SK-MEL-5 (cell line): ENCODE measurements around the gene AATK. TPM values are rescaled to one million over a fixed set of nuclear protein-coding genes. Genes with fewer than 3 reads are reported as not detected.

Experiments
- DNase-seq: peaks from one replicate; pipeline ENCODE4 v3.0.0-alpha.2; 2016; ENCODE audit warnings: low read depth, low spot score
- in situ Hi-C: cut with HindIII; loops from 2 replicates; pipeline ENCODE4 v1.10.0; 2016; ENCODE audit warnings: low sequenced_read_pairs, high pct_unique_total_duplicates, low pct_unique_long_range_greater_than_20kb
- total RNA-seq: library from RNA; depleted of rRNA; stranded (reverse); fragments of >200 nt; shearing (Covaris generic); gene quantifications from 2 replicates; pipeline ENCODE4 v1.2.3, GENCODE V29; 2014

The AATK gene
- total RNA-seq, 1 experiment from 2014 or later: 6.9 TPM

GRCh38 chr17:81188491-81188840 is 22.4 kb upstream of the AATK start:
- no peak for DNase-seq
- in situ Hi-C loops: no loop called here

GRCh38 chr17:81187586-81188490 is 21.8 kb upstream of the AATK start:
- in situ Hi-C loops: no loop called here
- no peak for DNase-seq

GRCh38 chr17:81187120-81187519 is 21.1 kb upstream of the AATK start:
- in situ Hi-C loops: no loop called here
- no peak for DNase-seq

GRCh38 chr17:81186203-81186602 is 20.2 kb upstream of the AATK start:
- DNase-seq: no peak
- in situ Hi-C loops: no loop called here

GRCh38 chr17:81184555-81184954 is 18.5 kb upstream of the AATK start:
- no peak for DNase-seq
- in situ Hi-C loops: no loop called here

- in situ Hi-C loops: no loop called here
- no peak for DNase-seq
Measured at GRCh38 chr17:81183807-81184206, 17.8 kb upstream of the AATK start.

- in situ Hi-C loops: no loop called here
- no peak for DNase-seq
Measured at GRCh38 chr17:81183316-81183715, 17.3 kb upstream of the AATK start.

- in situ Hi-C loops: no loop called here
- DNase-seq: no peak
Measured at GRCh38 chr17:81182596-81182995, 16.6 kb upstream of the AATK start.

- in situ Hi-C loops: no loop called here
Measured at GRCh38 chr17:81181811-81182185, 15.8 kb upstream of the AATK start.

GRCh38 chr17:81180836-81181810 is 15.1 kb upstream of the AATK start:
- DNase-seq: no peak
- in situ Hi-C loops: no loop called here

More at GRCh38 chr17:81181811-81182185, 15.8 kb upstream of the AATK start:
- no peak for DNase-seq

GRCh38 chr17:81179861-81180260 is 13.8 kb upstream of the AATK start:
- in situ Hi-C loops: no loop called here
- no peak for DNase-seq

GRCh38 chr17:81179220-81179619 is 13.2 kb upstream of the AATK start:
- DNase-seq: no peak
- in situ Hi-C loops: no loop called here

- in situ Hi-C loops: no loop called here
- no peak for DNase-seq
Measured at GRCh38 chr17:81178136-81179091, 12.4 kb upstream of the AATK start.

GRCh38 chr17:81176666-81177065 is 10.6 kb upstream of the AATK start:
- in situ Hi-C loops: no loop called here
- DNase-seq: peak; percentile 87

GRCh38 chr17:81173762-81174155 is 7.7 kb upstream of the AATK start:
- no peak for DNase-seq
- in situ Hi-C loops: no loop called here

GRCh38 chr17:81173052-81173761 is 7.2 kb upstream of the AATK start:
- in situ Hi-C loops: no loop called here
- no peak for DNase-seq

- in situ Hi-C loops: no loop called here
- no peak for DNase-seq
Measured at GRCh38 chr17:81171941-81172340, 5.9 kb upstream of the AATK start.
